ENCODE data around the gene OR52N4.

DNA sequence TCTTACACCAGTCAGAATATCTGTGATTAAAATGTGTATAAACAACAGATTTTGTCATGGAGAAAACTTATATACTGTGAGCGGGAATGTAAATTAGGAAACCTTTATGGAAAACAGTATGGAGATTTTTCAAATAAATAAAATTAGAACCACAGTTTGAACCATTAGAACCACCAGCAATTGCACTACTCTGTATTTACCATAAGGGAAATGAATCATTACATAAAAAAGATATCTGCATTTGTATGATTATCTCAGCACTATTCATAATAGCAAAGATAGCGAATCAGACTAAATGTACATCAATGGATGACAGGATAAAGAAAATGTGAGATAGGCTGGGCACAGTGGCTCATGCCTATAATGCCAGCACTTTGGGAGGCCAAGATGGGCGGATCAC lies 7.4 kb upstream of the OR52N4 start:
- TF ChIP-seq, protein P1, sequence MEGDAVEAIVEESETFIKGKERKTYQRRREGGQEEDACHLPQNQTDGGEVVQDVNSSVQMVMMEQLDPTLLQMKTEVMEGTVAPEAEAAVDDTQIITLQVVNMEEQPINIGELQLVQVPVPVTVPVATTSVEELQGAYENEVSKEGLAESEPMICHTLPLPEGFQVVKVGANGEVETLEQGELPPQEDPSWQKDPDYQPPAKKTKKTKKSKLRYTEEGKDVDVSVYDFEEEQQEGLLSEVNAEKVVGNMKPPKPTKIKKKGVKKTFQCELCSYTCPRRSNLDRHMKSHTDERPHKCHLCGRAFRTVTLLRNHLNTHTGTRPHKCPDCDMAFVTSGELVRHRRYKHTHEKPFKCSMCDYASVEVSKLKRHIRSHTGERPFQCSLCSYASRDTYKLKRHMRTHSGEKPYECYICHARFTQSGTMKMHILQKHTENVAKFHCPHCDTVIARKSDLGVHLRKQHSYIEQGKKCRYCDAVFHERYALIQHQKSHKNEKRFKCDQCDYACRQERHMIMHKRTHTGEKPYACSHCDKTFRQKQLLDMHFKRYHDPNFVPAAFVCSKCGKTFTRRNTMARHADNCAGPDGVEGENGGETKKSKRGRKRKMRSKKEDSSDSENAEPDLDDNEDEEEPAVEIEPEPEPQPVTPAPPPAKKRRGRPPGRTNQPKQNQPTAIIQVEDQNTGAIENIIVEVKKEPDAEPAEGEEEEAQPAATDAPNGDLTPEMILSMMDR (IDR thresholded peaks at IDR 0.05; ENCODE audit: low read length), result no peak
- no peak for TF ChIP-seq EZH2 (optimal IDR thresholded peaks at IDR 0.05; ENCODE audit: low read depth, low read length)
